ENCODE data around the gene IGFBP4.

IGFBP4 gene

DNA sequence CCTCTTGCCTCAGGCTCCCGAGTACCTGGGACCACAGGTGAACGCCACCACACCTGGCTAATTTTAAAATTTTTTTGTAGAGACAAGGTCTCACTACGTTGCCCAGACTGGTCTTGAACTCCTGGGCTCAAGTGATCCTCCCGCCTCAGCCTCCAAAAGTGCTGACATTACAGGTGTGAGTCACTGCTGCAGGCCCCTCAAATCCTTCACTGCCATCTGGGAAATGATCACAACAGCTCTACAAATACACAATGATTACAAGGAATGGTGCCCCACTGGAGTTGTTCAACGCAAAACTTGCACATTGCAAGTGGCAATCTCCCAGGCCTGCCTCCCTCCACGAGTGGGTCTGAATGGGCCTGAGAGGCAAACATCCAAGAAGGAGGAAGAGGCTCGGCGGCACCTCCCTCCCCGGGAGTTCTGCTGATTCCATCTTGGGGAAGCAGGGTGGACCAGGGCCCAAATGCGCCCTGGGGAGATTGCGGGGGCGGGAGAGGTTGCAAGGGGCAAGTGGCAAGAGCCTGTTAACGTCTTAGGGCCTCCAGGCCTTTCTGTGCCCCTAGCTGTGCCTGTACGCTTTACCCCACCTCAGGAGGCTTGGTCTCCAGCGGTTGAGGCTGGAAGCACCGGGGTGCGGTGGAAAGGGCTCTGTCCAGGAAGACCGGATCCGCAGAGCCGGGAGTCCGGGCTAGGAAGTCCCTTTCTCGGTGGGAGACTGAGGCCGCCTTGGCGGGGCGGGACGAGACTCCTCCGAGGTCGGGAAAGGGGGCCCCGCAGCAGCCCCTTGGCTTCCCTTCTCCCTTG is 656 bp upstream of the IGFBP4 start:
- no peak overlapping the region for H3K27ac Mint-ChIP-seq
- no peaks in the 10 kb centered on the region for H3K9me3 Mint-ChIP-seq
- peaks cover 13% of the 10 kb centered on the region for H3K4me1 Mint-ChIP-seq
- DNase-seq (ENCODE audit: low spot score in 2 of 2) (no peak), ATAC-seq (ENCODE audit: low read depth) (no peak)
- no peaks in the 10 kb centered on the region for H3K36me3 Mint-ChIP-seq
- peak overlapping the region; percentile 59 for H3K4me3 Mint-ChIP-seq
- H3K27me3 Mint-ChIP-seq: peaks cover 3% of the 10 kb centered on the region

DNA sequence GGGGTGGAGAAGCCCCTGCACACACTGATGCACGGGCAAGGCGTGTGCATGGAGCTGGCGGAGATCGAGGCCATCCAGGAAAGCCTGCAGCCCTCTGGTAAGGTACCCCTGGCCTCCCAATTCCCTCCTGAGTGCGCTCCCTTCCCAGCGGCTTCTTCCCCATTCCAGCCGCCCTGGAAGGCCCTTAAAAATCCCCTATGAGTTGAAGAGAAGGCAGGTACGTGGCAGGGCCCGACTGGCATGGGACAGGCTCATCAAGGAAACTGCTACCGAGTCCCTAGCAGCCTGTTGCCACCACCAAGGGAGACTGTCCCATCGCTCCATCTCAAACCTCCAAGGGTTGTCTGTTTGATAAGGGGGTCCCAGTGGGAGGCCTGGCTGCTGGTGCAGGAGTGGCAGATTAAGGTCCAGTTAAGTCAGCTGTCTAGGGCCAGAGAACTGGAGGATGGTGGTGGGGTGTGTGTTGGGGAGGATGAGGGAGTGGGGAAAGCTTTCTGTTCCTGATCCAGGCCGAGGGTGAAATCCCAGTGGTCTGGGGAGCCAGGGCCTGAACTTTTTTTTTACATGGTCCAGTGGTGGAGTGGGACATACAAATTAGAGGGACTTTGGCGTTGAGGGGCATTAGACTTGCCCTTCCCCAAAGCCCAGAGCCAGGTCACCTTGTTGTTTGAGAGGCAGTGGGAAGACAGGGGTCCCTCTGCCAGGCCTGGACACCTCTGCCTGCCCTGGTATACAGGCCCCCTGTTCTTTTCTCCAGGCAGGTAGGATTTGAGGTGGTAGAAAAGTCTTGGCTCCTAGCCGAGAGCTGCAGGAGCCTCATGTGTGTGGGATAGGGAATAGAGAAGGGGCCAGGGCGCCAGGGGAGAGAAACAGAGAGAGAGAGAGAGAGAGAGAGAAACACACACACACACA is 994 bp downstream of the IGFBP4 start:
- DNase-seq (ENCODE audit: low spot score in 2 of 2): no peak
- Mint-ChIP-seq H3K27me3 (peaks cover 5% of the 10 kb centered on the region), H3K4me3 (peak overlapping the region; percentile 83), H3K9me3 (no peaks in the 10 kb centered on the region), H3K27ac (peak overlapping the region; percentile 72), H3K36me3 (no peaks in the 10 kb centered on the region), H3K4me1 (peaks cover 13% of the 10 kb centered on the region)
- ATAC-seq (ENCODE audit: low read depth): no peak

DNA sequence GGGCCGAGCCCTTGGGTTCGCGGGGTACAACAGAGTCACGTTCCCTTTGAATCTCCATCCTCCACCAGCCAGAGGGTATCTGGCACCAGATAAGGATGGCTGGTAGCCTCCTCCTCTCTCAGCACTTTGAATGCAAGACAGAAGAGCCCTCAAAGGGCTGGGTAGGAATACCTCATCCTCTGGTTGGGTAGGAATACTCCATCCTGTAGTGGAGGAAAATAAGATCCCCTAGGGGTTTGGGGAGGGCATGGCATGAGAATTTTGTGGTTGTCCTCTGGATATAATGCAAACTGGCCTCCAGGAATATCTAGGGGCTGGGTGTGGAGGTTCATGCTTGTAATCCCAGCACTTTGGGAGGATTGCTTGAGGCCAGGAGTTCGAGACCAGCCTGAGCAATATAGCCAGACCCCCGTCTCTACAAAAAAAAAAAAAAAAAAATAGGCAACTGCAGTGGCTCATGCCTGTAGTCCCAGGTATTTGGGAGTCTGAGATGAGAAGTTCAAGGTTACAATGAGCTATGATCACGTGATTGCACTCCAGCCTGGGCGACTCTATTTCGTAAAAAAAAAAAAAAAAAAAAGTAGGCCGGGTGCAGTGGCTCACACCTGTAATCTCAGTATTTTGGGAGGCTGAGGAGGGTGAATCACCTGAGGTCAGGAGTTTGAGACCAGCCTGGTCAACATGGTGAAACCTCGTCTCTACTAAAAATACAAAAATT is 2.7 kb downstream of the IGFBP4 start:
- Mint-ChIP-seq H3K9me3 (no peaks in the 10 kb centered on the region), H3K27me3 (peaks cover 5% of the 10 kb centered on the region), H3K4me3 (no peak overlapping the region), H3K36me3 (no peaks in the 10 kb centered on the region), H3K4me1 (peaks cover 13% of the 10 kb centered on the region), H3K27ac (no peak overlapping the region)
- DNase-seq (ENCODE audit: low spot score in 2 of 2): no peak
- no peak for ATAC-seq (ENCODE audit: low read depth)

DNA sequence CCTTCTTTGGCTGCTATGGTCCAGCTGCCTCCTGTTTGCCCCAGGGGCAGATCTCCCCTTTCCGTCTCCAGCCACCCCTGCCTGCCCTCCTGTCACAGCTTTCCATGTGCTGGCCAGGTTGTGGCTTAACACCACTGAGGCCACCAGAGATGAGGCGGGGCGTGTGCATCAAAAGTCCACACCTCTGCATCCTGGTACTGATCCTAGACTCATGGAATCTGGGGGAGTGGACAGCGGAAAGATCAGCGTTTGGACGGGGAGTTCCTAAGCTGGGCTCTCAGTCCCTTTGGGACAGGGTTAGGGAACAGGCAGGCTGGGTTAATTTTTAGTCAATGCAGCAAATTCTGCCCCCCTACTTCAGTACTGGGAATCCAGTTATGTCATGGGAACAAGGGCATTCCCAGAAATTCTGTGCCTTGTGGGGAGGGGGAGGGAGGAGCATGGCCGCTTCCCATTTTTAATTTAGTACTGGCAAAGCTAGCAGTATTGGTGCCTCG is 3.9 kb downstream of the IGFBP4 start:
- Mint-ChIP-seq H3K36me3 (no peaks in the 10 kb centered on the region), H3K9me3 (no peaks in the 10 kb centered on the region), H3K27me3 (peaks cover 5% of the 10 kb centered on the region), H3K27ac (no peak overlapping the region), H3K4me3 (no peak overlapping the region), H3K4me1 (peaks cover 13% of the 10 kb centered on the region)
- no peak for ATAC-seq (ENCODE audit: low read depth)
- no peak for DNase-seq (ENCODE audit: low spot score in 2 of 2)

DNA sequence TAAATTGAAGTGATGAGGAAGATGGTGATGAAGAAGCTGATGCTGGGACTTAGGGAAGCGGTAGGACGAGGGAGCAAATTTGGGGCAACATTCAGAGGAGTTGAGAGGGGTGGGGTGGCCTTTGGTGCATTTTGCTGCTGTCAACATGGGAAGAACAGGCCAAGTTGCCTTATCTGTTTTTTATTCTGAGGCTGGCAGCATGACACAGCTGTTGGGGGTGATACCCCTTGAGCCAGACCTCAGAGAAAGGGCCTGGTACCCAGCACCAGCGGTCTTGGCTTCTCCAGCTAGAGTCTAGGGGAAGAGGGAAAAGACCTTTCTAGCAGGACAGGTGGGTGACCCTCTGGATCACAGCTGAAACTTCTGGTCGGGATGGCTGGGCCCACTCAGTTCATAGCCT is 4.6 kb downstream of the IGFBP4 start:
- H3K27me3 Mint-ChIP-seq: peaks cover 6% of the 10 kb centered on the region
- peaks cover 13% of the 10 kb centered on the region for H3K4me1 Mint-ChIP-seq
- ATAC-seq (ENCODE audit: low read depth): no peak
- no peak overlapping the region for H3K4me3 Mint-ChIP-seq
- no peaks in the 10 kb centered on the region for H3K9me3 Mint-ChIP-seq
- no peak for DNase-seq (ENCODE audit: low spot score in 2 of 2)
- H3K36me3 Mint-ChIP-seq: no peaks in the 10 kb centered on the region
- no peak overlapping the region for H3K27ac Mint-ChIP-seq

DNA sequence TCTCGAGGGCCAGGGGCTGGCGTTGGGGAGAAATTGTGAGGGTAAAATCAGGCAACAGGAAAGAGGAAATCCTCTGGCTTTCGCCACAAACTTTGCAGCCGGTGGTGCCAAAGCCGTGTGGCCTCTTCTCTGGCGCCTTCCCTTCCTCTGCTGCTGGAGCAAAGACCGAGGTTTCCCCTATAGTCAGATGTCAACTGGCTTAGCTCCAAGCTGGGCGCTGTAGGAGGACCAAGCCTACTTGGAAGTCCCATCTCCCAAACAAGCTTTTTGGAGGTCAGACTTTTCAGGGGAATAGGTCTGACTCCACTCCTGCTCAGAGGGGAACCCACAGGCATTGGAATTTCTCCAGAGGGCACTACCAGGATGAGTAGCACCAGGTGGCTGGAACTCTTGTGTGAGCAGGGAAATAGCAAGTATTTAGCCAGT is 5.0 kb downstream of the IGFBP4 start:
- Mint-ChIP-seq H3K36me3 (no peaks in the 10 kb centered on the region), H3K4me3 (no peak overlapping the region), H3K27ac (no peak overlapping the region), H3K27me3 (peaks cover 7% of the 10 kb centered on the region), H3K9me3 (no peaks in the 10 kb centered on the region), H3K4me1 (peaks cover 13% of the 10 kb centered on the region)
- ATAC-seq (ENCODE audit: low read depth): no peak
- DNase-seq (ENCODE audit: low spot score in 2 of 2): no peak

- no peak for ATAC-seq (ENCODE audit: low read depth)
- Mint-ChIP-seq H3K4me1 (peaks cover 13% of the 10 kb centered on the region), H3K9me3 (no peaks in the 10 kb centered on the region), H3K4me3 (no peak overlapping the region), H3K27ac (no peak overlapping the region), H3K36me3 (no peaks in the 10 kb centered on the region), H3K27me3 (peaks cover 7% of the 10 kb centered on the region)
- DNase-seq (ENCODE audit: low spot score in 2 of 2): no peak
Observed at GRCh38 chr17:40448639-40449261, 5.5 kb downstream of the IGFBP4 start.

DNA sequence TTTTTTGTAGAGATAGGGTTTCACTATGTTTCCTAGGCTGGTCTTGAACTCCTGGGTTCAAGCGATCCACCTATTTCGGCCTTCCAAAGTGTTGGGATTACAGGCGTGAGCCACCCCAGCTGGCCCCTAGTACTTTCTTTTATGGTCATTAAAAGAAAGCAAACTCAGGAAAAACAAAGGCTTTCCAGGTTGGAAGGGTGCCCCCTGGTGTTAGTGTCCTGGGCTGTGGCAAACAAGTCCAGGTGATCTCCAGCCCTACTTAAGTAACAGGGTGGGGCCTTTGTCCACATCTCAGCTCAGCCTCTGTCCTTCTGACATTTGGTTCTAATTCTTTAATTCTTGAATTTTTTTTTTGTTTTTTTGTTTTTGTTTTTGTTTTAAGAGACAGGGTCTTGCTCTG is 6.9 kb downstream of the IGFBP4 start:
- ATAC-seq (ENCODE audit: low read depth) (peak; percentile 38), DNase-seq (ENCODE audit: low spot score in 2 of 2) (peak in 1 of 2 donors; percentile 16)
- Mint-ChIP-seq H3K27ac (no peak overlapping the region), H3K4me3 (no peak overlapping the region), H3K36me3 (no peaks in the 10 kb centered on the region), H3K9me3 (no peaks in the 10 kb centered on the region), H3K27me3 (peaks cover 7% of the 10 kb centered on the region), H3K4me1 (peaks cover 2% of the 10 kb centered on the region)

- no peak for DNase-seq (ENCODE audit: low spot score in 2 of 2)
- no peaks in the 10 kb centered on the region for H3K36me3 Mint-ChIP-seq
- ATAC-seq (ENCODE audit: low read depth): no peak
- no peak overlapping the region for H3K4me3 Mint-ChIP-seq
- H3K27ac Mint-ChIP-seq: no peak overlapping the region
- no peaks in the 10 kb centered on the region for H3K4me1 Mint-ChIP-seq
- H3K9me3 Mint-ChIP-seq: no peaks in the 10 kb centered on the region
- peaks cover 7% of the 10 kb centered on the region for H3K27me3 Mint-ChIP-seq
Observed at GRCh38 chr17:40451420-40451819, 8.2 kb downstream of the IGFBP4 start.

GRCh38 chr17:40452216-40452787 is 9.1 kb downstream of the IGFBP4 start:
- no peaks in the 10 kb centered on the region for H3K36me3 Mint-ChIP-seq
- DNase-seq (ENCODE audit: low spot score in 2 of 2): no peak
- no peaks in the 10 kb centered on the region for H3K4me1 Mint-ChIP-seq
- no peak overlapping the region for H3K4me3 Mint-ChIP-seq
- H3K9me3 Mint-ChIP-seq: no peaks in the 10 kb centered on the region
- H3K27ac Mint-ChIP-seq: no peak overlapping the region
- ATAC-seq (ENCODE audit: low read depth): no peak
- peaks cover 5% of the 10 kb centered on the region for H3K27me3 Mint-ChIP-seq

GRCh38 chr17:40452921-40453378 is 9.7 kb downstream of the IGFBP4 start:
- DNase-seq (ENCODE audit: low spot score in 2 of 2) (no peak), ATAC-seq (ENCODE audit: low read depth) (no peak)
- Mint-ChIP-seq H3K27ac (no peak overlapping the region), H3K4me1 (no peaks in the 10 kb centered on the region), H3K36me3 (no peaks in the 10 kb centered on the region), H3K9me3 (no peaks in the 10 kb centered on the region), H3K4me3 (no peak overlapping the region), H3K27me3 (peaks cover 2% of the 10 kb centered on the region)

GRCh38 chr17:40453881-40454612 is 10.8 kb downstream of the IGFBP4 start:
- DNase-seq (ENCODE audit: low spot score in 2 of 2): no peak
- no peak for ATAC-seq (ENCODE audit: low read depth)
- H3K4me1 Mint-ChIP-seq: no peaks in the 10 kb centered on the region
- H3K4me3 Mint-ChIP-seq: no peak overlapping the region
- H3K36me3 Mint-ChIP-seq: no peaks in the 10 kb centered on the region
- H3K9me3 Mint-ChIP-seq: no peaks in the 10 kb centered on the region
- peaks cover 2% of the 10 kb centered on the region for H3K27me3 Mint-ChIP-seq
- H3K27ac Mint-ChIP-seq: no peak overlapping the region

- H3K27ac Mint-ChIP-seq: no peak overlapping the region
- no peaks in the 10 kb centered on the region for H3K4me1 Mint-ChIP-seq
- ATAC-seq (ENCODE audit: low read depth) (no peak), DNase-seq (ENCODE audit: low spot score in 2 of 2) (no peak)
- H3K4me3 Mint-ChIP-seq: no peak overlapping the region
- no peaks in the 10 kb centered on the region for H3K9me3 Mint-ChIP-seq
- H3K36me3 Mint-ChIP-seq: no peaks in the 10 kb centered on the region
- peaks cover 2% of the 10 kb centered on the region for H3K27me3 Mint-ChIP-seq
Observed at GRCh38 chr17:40454613-40454995, 11.4 kb downstream of the IGFBP4 start.

Data from memory B cell (primary cell).